Measurements from ENCODE around the gene BBS5. TPM values are rescaled to one million over a fixed set of nuclear protein-coding genes. Genes with fewer than 3 reads are reported as not detected.

Gene BBS5
- polyA plus RNA-seq, 2 of the 4 experiments (the other 2 are of a cell fraction) = 1.7 to 5.3 TPM

GRCh38 chr2:169448316-169448715, 31.0 kb upstream of the BBS5 start:
- 39% methylated on average over 3 of the region's 3 CpGs for WGBS (ENCODE audit: missing lambda C conversion rate)
- DNase-seq (ENCODE audit: low read depth in 1 of 2, low spot score in 1 of 2) (no peak), FAIRE-seq (no peak), ATAC-seq (no peak)
- Histone ChIP-seq H3K4me3 (no peak overlapping the region), H3K9me3 (no peaks in the 10 kb centered on the region), H3K27ac (no peak overlapping the region), H3K4me1 (no peaks in the 10 kb centered on the region), H3K4me2 (no peak overlapping the region)
- CTCF ChIA-PET = interaction anchor here (0.7 kb wide), 1 partner anchor 1367 kb away, joined by 4 read pairs; no protein-coding TSS in a partner anchor
- POLR2A ChIA-PET = no interaction called here
- no peak for TF ChIP-seq SMC3 (IDR thresholded peaks at IDR 0.05)
- no peak for TF ChIP-seq REST (IDR thresholded peaks at IDR 0.05)
- TF ChIP-seq ELK1 (IDR thresholded peaks at IDR 0.05; ENCODE audit: low read depth, low read length) = no peak
- no peak for TF ChIP-seq RAD21 (conservative IDR thresholded peaks at IDR 0.05 in 1 of 2, IDR thresholded peaks at IDR 0.05 in 1 of 2)
- no peak for TF ChIP-seq BCL3 (IDR thresholded peaks at IDR 0.05)
- TF ChIP-seq NPAS2 (CRISPR knock-in tag; IDR thresholded peaks at IDR 0.05; ENCODE audit: borderline replicate concordance) = no peak
- no peak for TF ChIP-seq ZNF302 (CRISPR knock-in tag; IDR thresholded peaks at IDR 0.05)
- no peak for TF ChIP-seq POLR2A (IDR thresholded peaks at IDR 0.05; ENCODE audit: low read length)
- no peak for TF ChIP-seq NR3C1 (IDR thresholded peaks at IDR 0.05)
- no peak for TF ChIP-seq FOSL2 (IDR thresholded peaks at IDR 0.05)
- no peak for TF ChIP-seq FOSL2 (CRISPR knock-in tag; IDR thresholded peaks at IDR 0.05)

- FAIRE-seq = no peak
- H3K4me3 ChIP-seq = no peak overlapping the region
- no peak for ATAC-seq
- 60% methylated on average over 1 of the region's 1 CpG for WGBS (ENCODE audit: missing lambda C conversion rate)
- POLR2A ChIA-PET = no interaction called here
- TF ChIP-seq ELK1 (IDR thresholded peaks at IDR 0.05; ENCODE audit: low read depth, low read length) (no peak), ZSCAN20 (CRISPR knock-in tag; IDR thresholded peaks at IDR 0.05) (no peak)
- H3K27ac ChIP-seq = no peak overlapping the region
- CTCF ChIA-PET = interaction anchor here (1.2 kb wide), 1 partner anchor 319 kb away, joined by 3 read pairs; no protein-coding TSS in a partner anchor
- H3K9me3 ChIP-seq = no peaks in the 10 kb centered on the region
- H3K4me2 ChIP-seq = no peak overlapping the region
- DNase-seq (ENCODE audit: low read depth in 1 of 2, low spot score in 1 of 2) = no peak
- H3K4me1 ChIP-seq = no peaks in the 10 kb centered on the region
Measured at GRCh38 chr2:169448865-169449264, 30.4 kb upstream of the BBS5 start.

- no peaks in the 10 kb centered on the region for H3K9me3 ChIP-seq
- no peak overlapping the region for H3K4me3 ChIP-seq
- H3K4me2 ChIP-seq = no peak overlapping the region; the same call in 2 of the 3 replicates
- ChIA-PET CTCF (interaction anchor here (0.6 to 2.5 kb wide), 32 partner anchors 9 to 1370 kb away, joined by 3 to 18 read pairs (median 4); no protein-coding TSS in a partner anchor), POLR2A (no interaction called here)
- H3K4me1 ChIP-seq = no peaks in the 10 kb centered on the region
- no peak for FAIRE-seq
- H3K27ac ChIP-seq = no peak overlapping the region
- peak; percentile 78 to 97; a peak in 4 of 6 replicates for ATAC-seq
- peak; percentile 33 to 64 for DNase-seq (ENCODE audit: low read depth in 1 of 2, low spot score in 1 of 2)
- TF ChIP-seq CEBPB (IDR thresholded peaks at IDR 0.05) (no peak), KDM1A (IDR thresholded peaks at IDR 0.05; ENCODE audit: low read depth) (no peak), RARB (CRISPR knock-in tag; IDR thresholded peaks at IDR 0.05) (no peak), EP300 (IDR thresholded peaks at IDR 0.05) (no peak), CTCF (IDR thresholded peaks at IDR 0.05) (peak; percentile 80), CBX8 (IDR thresholded peaks at IDR 0.05) (no peak), ZC3H11A (IDR thresholded peaks at IDR 0.05) (no peak), E2F6 (IDR thresholded peaks at IDR 0.05; ENCODE audit: borderline replicate concordance, low read depth) (no peak), KDM5A (IDR thresholded peaks at IDR 0.05) (no peak), HMGXB4 (CRISPR knock-in tag; IDR thresholded peaks at IDR 0.05; ENCODE audit: borderline replicate concordance) (no peak), FOXS1 (CRISPR knock-in tag; IDR thresholded peaks at IDR 0.05) (no peak)
Measured at GRCh38 chr2:169452080-169452479, 27.2 kb upstream of the BBS5 start.
